Body of pancreas (tissue), 4 donors: ENCODE results near the gene PFKFB4. TPM values are rescaled to one million over a fixed set of nuclear protein-coding genes. Genes with fewer than 3 reads are reported as not detected.
A peak's percentile ranks its signal among the peaks of the same experiment; 100 is the strongest.

Experiments
- ATAC-seq: fragments of 150-250 bp; one replicate; pipeline ENCODE4 v1.9.1; 2016
- DNase-seq, 4 donors: peaks; one replicate each; pipeline ENCODE4 v3.0.0-alpha.2; 2019
- H3K27ac ChIP-seq, 4 donors: fragments of 200-600 bp; sonication (generic); 1 replicate in 3 of 4; 2 replicates in 1 of 4; pipeline versions ENCODE4 v1.5.1 to v1.6.1; 2016 to 2019; ENCODE audit warnings: mild to moderate bottlenecking in 1 of 4, mixed read lengths in 1 of 4, moderate library complexity in 1 of 4
- H3K27me3 ChIP-seq, 2 donors: fragments of 200-600 bp; sonication (generic); one replicate each; pipeline ENCODE4 v1.6.0; 2016; ENCODE audit warnings: mild to moderate bottlenecking in 1 of 2
- H3K36me3 ChIP-seq, 2 donors: fragments of 200-600 bp; sonication (generic); replicated peaks in 1 of 2; 2 replicates each; pipeline ENCODE4 v1.5.1; 2016; ENCODE audit warnings: low read depth in 2 of 2; ENCODE audit not compliant: insufficient read depth in 1 of 2
- H3K4me1 ChIP-seq: fragments of 200-600 bp; sonication (generic); one replicate; pipeline ENCODE4 v1.6.0; 2016
- H3K4me3 ChIP-seq, 2 donors: fragments of 200-600 bp; sonication (generic); 1 replicate in 1 of 2; 2 replicates in 1 of 2; pipeline ENCODE4 v1.5.1; 2016 to 2019
- H3K9me3 ChIP-seq, 3 donors: fragments of 200-600 bp; sonication (generic); 1 replicate in 2 of 3; 2 replicates in 1 of 3; pipeline ENCODE4 v1.5.1; 2016
- CTCF ChIP-seq, 7 experiments: fragments of 450-650 bp in 4 of 7; fragments of 200-600 bp in 3 of 7; sonication (generic) in 3 of 7; IDR thresholded peaks; one replicate each; pipeline ENCODE4 v1.5.1; 2016 to 2019; ENCODE audit warnings: antibody characterized with exemption in 7 of 7
- POLR2A ChIP-seq, 3 donors: fragments of 450-650 bp; IDR thresholded peaks; one replicate each; pipeline ENCODE4 v1.6.1; 2016; ENCODE audit warnings: antibody characterized with exemption in 3 of 3, mild to moderate bottlenecking in 2 of 3
- WGBS, 2 donors: methylation state at CpG; one replicate each; pipeline ENCODE4 v1.1.5; 2017; 5-methylcytosine and 5-hydroxymethylcytosine counted together
- intact Hi-C: fragments of 100-400 bp; cut with DNase I; formaldehyde crosslinking; loops from one replicate; pipeline ENCODE4 v1.15.1; 2023
- total RNA-seq, 2 donors: library from RNA; depleted of rRNA; stranded (reverse); fragments of >200 nt; gene quantifications; one replicate each; pipeline ENCODE4 v1.1.0, GENCODE V29; 2016

The PFKFB4 gene
- total RNA-seq, 2 donors from 2014 or later: 8.9 to 11.4 TPM

DNA sequence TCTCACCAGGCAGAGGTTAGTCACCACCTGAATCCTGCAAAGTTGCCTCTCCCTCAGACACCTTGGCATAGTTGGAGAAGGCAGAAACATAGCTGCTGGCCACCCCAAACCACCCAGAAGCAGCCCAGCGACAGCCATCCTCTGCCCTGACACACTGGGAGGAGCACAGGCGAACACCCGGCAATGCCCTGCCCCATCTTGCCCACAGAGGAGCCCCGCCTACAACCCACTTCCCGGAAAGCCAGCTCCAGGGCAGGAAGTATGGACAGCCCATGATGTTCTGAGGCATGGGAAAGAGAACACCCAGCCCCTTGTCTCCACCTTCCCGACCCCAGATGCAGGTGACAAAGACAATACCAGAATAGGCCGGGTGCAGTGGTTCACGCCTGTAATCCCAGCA is 40.0 kb downstream of the PFKFB4 start:
- Histone ChIP-seq H3K9me3 (no peaks in the 10 kb centered on the region), H3K27ac (no peak overlapping the region), H3K4me1 (no peaks in the 10 kb centered on the region), H3K4me3 (no peak overlapping the region), H3K36me3 (no peaks in the 10 kb centered on the region), H3K27me3 (no peaks in the 10 kb centered on the region)
- DNase-seq (no peak), ATAC-seq (no peak)
- intact Hi-C loops: no loop called here
- TF ChIP-seq POLR2A (IDR thresholded peaks at IDR 0.05) (no peak), CTCF (IDR thresholded peaks at IDR 0.05) (no peak)
- WGBS, 2 donors: 68 to 87% methylated on average over 3 to 8 of the region's 8 CpGs

- no peak for TF ChIP-seq CTCF (IDR thresholded peaks at IDR 0.05)
- TF ChIP-seq POLR2A (IDR thresholded peaks at IDR 0.05): no peak
- no peak for DNase-seq
Measured at GRCh38 chr3:48514431-48515227, 42.0 kb downstream of the PFKFB4 start.

DNA sequence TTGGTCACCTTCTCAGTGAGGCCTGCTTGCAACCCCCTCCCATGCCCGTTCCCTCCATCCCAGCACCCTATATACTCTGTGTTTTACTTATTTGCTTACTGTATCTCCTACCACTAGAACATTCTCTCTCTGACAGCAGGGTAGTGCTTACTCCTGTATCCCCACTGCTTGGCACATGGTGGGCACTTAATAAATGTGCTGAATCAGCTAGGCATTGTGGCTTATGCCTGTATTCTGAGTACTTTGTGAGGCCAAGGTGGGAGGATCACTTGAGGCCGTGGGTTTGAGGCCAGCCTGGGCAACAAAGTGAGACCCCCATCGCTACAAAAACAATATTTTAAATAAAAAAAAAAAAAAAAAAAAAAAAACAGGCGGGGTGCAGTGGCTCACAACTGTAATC is 45.1 kb downstream of the PFKFB4 start:
- DNase-seq (no peak), ATAC-seq (no peak)
- TF ChIP-seq CTCF (IDR thresholded peaks at IDR 0.05) (no peak), POLR2A (IDR thresholded peaks at IDR 0.05) (no peak)
- no peaks in the 10 kb centered on the region for H3K27me3 ChIP-seq
- H3K36me3 ChIP-seq: no peaks in the 10 kb centered on the region
- intact Hi-C loops: no loop called here
- no peak overlapping the region for H3K27ac ChIP-seq
- WGBS, 2 donors: 79 to 83% methylated on average over 4 of the region's 4 CpGs
- H3K4me3 ChIP-seq: no peak overlapping the region
- no peaks in the 10 kb centered on the region for H3K9me3 ChIP-seq
- no peaks in the 10 kb centered on the region for H3K4me1 ChIP-seq

More at GRCh38 chr3:48514431-48515227, 42.0 kb downstream of the PFKFB4 start:
- intact Hi-C loops: no loop called here
- 91 to 95% methylated on average over 8 of the region's 8 CpGs for WGBS, 2 donors
- H3K9me3 ChIP-seq: no peaks in the 10 kb centered on the region
- H3K4me1 ChIP-seq: no peaks in the 10 kb centered on the region
- H3K4me3 ChIP-seq: no peak overlapping the region
- H3K27me3 ChIP-seq: no peaks in the 10 kb centered on the region
- no peak overlapping the region for H3K27ac ChIP-seq
- no peak for ATAC-seq
- no peaks in the 10 kb centered on the region for H3K36me3 ChIP-seq

- no peaks in the 10 kb centered on the region for H3K36me3 ChIP-seq
- no peak overlapping the region for H3K27ac ChIP-seq
- DNase-seq: peak; percentile 57 to 77 (median 74)
- no peak overlapping the region for H3K4me3 ChIP-seq
- H3K27me3 ChIP-seq: no peaks in the 10 kb centered on the region
- TF ChIP-seq POLR2A (IDR thresholded peaks at IDR 0.05): no peak
- peak in 6 of 7 experiments; percentile 23 to 67 (median 55) for TF ChIP-seq CTCF (IDR thresholded peaks at IDR 0.05)
- intact Hi-C loops: loop anchor here (5.0 kb wide), 2 partner anchors 35 to 45 kb away; no protein-coding TSS in a partner anchor
- WGBS, 2 donors: 32 to 35% methylated on average over 5 to 10 of the region's 10 CpGs
- H3K9me3 ChIP-seq: no peaks in the 10 kb centered on the region
- peaks cover 25% of the 10 kb centered on the region for H3K4me1 ChIP-seq
- peak; percentile 23 for ATAC-seq
Measured at GRCh38 chr3:48507256-48508061, 49.1 kb downstream of the PFKFB4 start.
